ENCODE data around the gene ACOT9. TPM values are rescaled to one million over a fixed set of nuclear protein-coding genes. Genes with fewer than 3 reads are reported as not detected.

Gene ACOT9
- total RNA-seq, 1 donor from 2014 or later = 99.1 TPM

DNA sequence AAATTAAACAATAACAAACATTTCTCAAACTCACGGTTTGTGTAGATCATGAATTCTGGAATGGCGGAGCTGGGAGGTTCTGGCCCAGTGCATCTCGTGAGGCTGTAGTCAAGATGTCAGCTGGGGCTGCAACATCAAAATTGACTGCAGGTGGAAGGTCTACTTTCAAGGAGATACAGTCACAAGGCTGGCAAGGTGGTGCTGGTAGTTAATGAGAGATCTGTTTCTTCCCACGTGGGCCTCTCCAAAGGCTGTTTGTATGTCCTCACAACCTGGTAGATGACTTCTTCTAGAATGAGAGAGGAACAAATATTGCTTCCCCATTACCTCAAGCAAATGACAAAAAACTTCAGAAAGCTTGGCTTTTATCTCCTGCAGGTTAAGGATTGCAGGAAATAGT is 83.7 kb downstream of the ACOT9 start:
- no peak for TF ChIP-seq CTCF (IDR thresholded peaks at IDR 0.05; ENCODE audit: unreplicated experiment)
- peaks cover 11% of the 10 kb centered on the region for H3K4me1 Mint-ChIP-seq (ENCODE audit: unreplicated experiment)
- no peak overlapping the region for H3K27ac Mint-ChIP-seq (ENCODE audit: unreplicated experiment)
- H3K36me3 Mint-ChIP-seq (ENCODE audit: low read depth, unreplicated experiment) = no peaks in the 10 kb centered on the region
- H3K27me3 Mint-ChIP-seq (ENCODE audit: unreplicated experiment) = no peaks in the 10 kb centered on the region
- no peak for DNase-seq (ENCODE audit: low spot score)
- H3K9me3 Mint-ChIP-seq (ENCODE audit: unreplicated experiment) = no peaks in the 10 kb centered on the region
- H3K4me3 Mint-ChIP-seq (ENCODE audit: unreplicated experiment) = no peak overlapping the region

DNA sequence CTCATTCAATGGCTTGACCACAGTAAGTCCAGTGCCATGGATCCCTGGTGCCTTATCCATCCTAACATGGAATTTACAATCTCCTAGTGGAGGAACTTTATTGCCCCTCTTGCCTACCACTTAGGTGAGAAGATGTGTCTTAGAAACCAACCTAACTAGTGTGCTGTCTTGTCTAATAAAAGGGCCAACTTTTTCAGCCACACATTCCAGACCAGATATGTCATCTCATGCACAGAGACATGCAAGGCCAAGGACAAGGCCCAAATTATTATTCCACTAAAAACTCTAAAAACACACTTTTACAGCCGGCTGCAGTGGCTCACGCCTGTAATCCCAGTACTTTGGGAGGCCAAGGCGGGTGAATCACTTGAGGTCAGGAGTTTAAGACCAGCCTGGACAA is 86.4 kb downstream of the ACOT9 start:
- Mint-ChIP-seq H3K27ac (ENCODE audit: unreplicated experiment) (no peak overlapping the region), H3K9me3 (ENCODE audit: unreplicated experiment) (no peaks in the 10 kb centered on the region), H3K4me3 (ENCODE audit: unreplicated experiment) (no peak overlapping the region), H3K36me3 (ENCODE audit: low read depth, unreplicated experiment) (no peaks in the 10 kb centered on the region), H3K27me3 (ENCODE audit: unreplicated experiment) (no peaks in the 10 kb centered on the region), H3K4me1 (ENCODE audit: unreplicated experiment) (peaks cover 11% of the 10 kb centered on the region)
- DNase-seq (ENCODE audit: low spot score) = no peak
- TF ChIP-seq CTCF (IDR thresholded peaks at IDR 0.05; ENCODE audit: unreplicated experiment) = no peak

- no peak for TF ChIP-seq CTCF (IDR thresholded peaks at IDR 0.05; ENCODE audit: unreplicated experiment)
- DNase-seq (ENCODE audit: low spot score) = no peak
- no peak overlapping the region for H3K4me3 Mint-ChIP-seq (ENCODE audit: unreplicated experiment)
- H3K9me3 Mint-ChIP-seq (ENCODE audit: unreplicated experiment) = no peaks in the 10 kb centered on the region
- no peak overlapping the region for H3K27ac Mint-ChIP-seq (ENCODE audit: unreplicated experiment)
- peaks cover 11% of the 10 kb centered on the region for H3K4me1 Mint-ChIP-seq (ENCODE audit: unreplicated experiment)
- H3K36me3 Mint-ChIP-seq (ENCODE audit: low read depth, unreplicated experiment) = no peaks in the 10 kb centered on the region
- H3K27me3 Mint-ChIP-seq (ENCODE audit: unreplicated experiment) = no peaks in the 10 kb centered on the region
Measured at GRCh38 chrX:23656091-23656490, 87.0 kb downstream of the ACOT9 start.

Other genes starting within 250 kb of the ACOT9 start
- gene PRDX4, start 75.8 kb downstream of the ACOT9 start, total RNA-seq (ENCODE audit: unreplicated experiment) = 74.6 TPM
- gene SAT1, start 39.9 kb upstream of the ACOT9 start, total RNA-seq (ENCODE audit: unreplicated experiment) = 479 TPM
- 18.3 TPM for gene APOO, start 164.7 kb upstream of the ACOT9 start, total RNA-seq (ENCODE audit: unreplicated experiment)
- gene CXorf58, start 164.7 kb upstream of the ACOT9 start, total RNA-seq (ENCODE audit: unreplicated experiment) = not detected